Mesendoderm (in vitro differentiated cells): ENCODE data around the gene NAA40. TPM values are rescaled to one million over a fixed set of nuclear protein-coding genes. Genes with fewer than 3 reads are reported as not detected.

Experiments used
- small RNA-seq: library from polyadenylated mRNA; stranded (forward); fragments of <200 nt; extraction: miRNeasy Mini kit (QIAGEN cat#:217004); gene quantifications from one replicate; pipeline ENCODE3, GENCODE V24; 2013; ENCODE audit not compliant: insufficient read depth

NAA40 gene

Small RNA genes within 50 kb of the gene (small RNA-seq; reads per million reads assigned to genes)
- not detected for gene RNU6-45P
